K562 (cell line): Measurements from ENCODE around the gene CTDSP1. TPM values are rescaled to one million over a fixed set of nuclear protein-coding genes. Genes with fewer than 3 reads are reported as not detected.

Experiments used
- ATAC-seq: fragments of 200-7000 bp; cut with Tn5 transposase; 3 replicates; pipeline ENCODE4 v1.9.1; 2020; ENCODE audit warnings: moderate library complexity
- BruUV-seq: library from RNA; stranded (reverse); fragments of 400-500 nt; replicated peaks from 2 replicates; lab custom pipeline; 2021; lab: Mats Ljungman, UMichigan
- CTCF ChIA-PET: fragments of 300-600 bp; formaldehyde crosslinking; extraction: SDS; loops from one replicate; lab custom pipeline; 2021; ENCODE audit warnings: low intra/inter-chr PET ratio; lab: Yijun Ruan, JAX
- POLR2A ChIA-PET: fragments of 300-600, 350-650 bp; sonication (Branson Sonifier 250); formaldehyde crosslinking; extraction: SDS; loops from one replicate; lab custom pipeline; 2021; ENCODE audit warnings: antibody characterized with exemption, inconsistent platforms; lab: Yijun Ruan, JAX
- DNase-seq, 4 experiments: peaks; one replicate each; pipeline versions ENCODE4 v3.0.0 to v3.0.0-alpha.2; 2011 to 2018; ENCODE audit warnings: low spot score in 3 of 4, mixed read lengths in 3 of 4; ENCODE audit errors: extremely low read depth in 1 of 4
- FAIRE-seq: peaks from 2 replicates; lab custom pipeline; 2011; peaks lifted over from hg19 to GRCh38; lab: Jason Lieb, UNC
- H2AFZ ChIP-seq: 2 replicates; pipeline ENCODE4 v1.6.0; 2011; ENCODE audit warnings: low read depth, low read length, control low read depth, inconsistent platforms
- H3K27ac ChIP-seq: fragments of 200-600 bp; 3 replicates; pipeline ENCODE4 v1.8.0; 2011; ENCODE audit warnings: low read depth, mild to moderate bottlenecking, control low read depth, inconsistent platforms, low read length, moderate library complexity, mixed read lengths; ENCODE audit errors: extremely low read depth
- H3K27me3 ChIP-seq, 2 experiments: fragments of 300-600 bp in 1 of 2; 2 replicates in 1 of 2; 3 replicates in 1 of 2; pipeline versions ENCODE4 v1.6.0 to v1.8.0; 2011; ENCODE audit warnings: inconsistent platforms in 2 of 2, low read length in 2 of 2, mild to moderate bottlenecking in 1 of 2, mixed read lengths in 1 of 2, moderate library complexity in 1 of 2; ENCODE audit not compliant: control insufficient read depth in 2 of 2, insufficient read depth in 2 of 2
- H3K36me3 ChIP-seq: fragments of 300-600 bp; 3 replicates; pipeline ENCODE4 v1.8.0; 2011; ENCODE audit warnings: mild to moderate bottlenecking, low read length, inconsistent platforms; ENCODE audit not compliant: control insufficient read depth, insufficient read depth
- H3K4me1 ChIP-seq, 2 experiments: fragments of 200-600 bp in 1 of 2; replicated peaks in 1 of 2; 2 replicates in 1 of 2; 3 replicates in 1 of 2; pipeline versions ENCODE4 v1.5.1 to v1.8.0; 2011; ENCODE audit warnings: inconsistent platforms in 2 of 2, low read length in 2 of 2, mild to moderate bottlenecking in 1 of 2, mixed read lengths in 1 of 2, moderate library complexity in 1 of 2; ENCODE audit not compliant: control insufficient read depth in 2 of 2, insufficient read depth in 2 of 2
- H3K4me2 ChIP-seq: 2 replicates; pipeline ENCODE4 v1.6.1; 2011; ENCODE audit warnings: low read length, control low read depth, inconsistent platforms, mixed read lengths; ENCODE audit not compliant: insufficient read depth
- H3K4me3 ChIP-seq: fragments of 200-600 bp; sonication (generic), shearing (Covaris generic); 2 replicates; pipeline ENCODE4 v1.5.1; 2016; ENCODE audit warnings: control low read depth, inconsistent platforms
- H3K79me2 ChIP-seq: fragments of 200-600 bp; 3 replicates; pipeline ENCODE4 v1.8.0; 2011; ENCODE audit warnings: low read length, inconsistent platforms; ENCODE audit not compliant: control insufficient read depth, insufficient read depth
- H3K9ac ChIP-seq, 2 experiments: 2 replicates each; pipeline versions ENCODE4 v1.6.0 to v1.6.1; 2011; ENCODE audit warnings: low read depth in 2 of 2, low read length in 2 of 2, control low read depth in 1 of 2, inconsistent platforms in 1 of 2, mild to moderate bottlenecking in 1 of 2, mixed read lengths in 1 of 2; ENCODE audit not compliant: insufficient read depth in 1 of 2
- H3K9me1 ChIP-seq: one replicate; pipeline ENCODE4 v1.6.0; 2011; ENCODE audit warnings: inconsistent platforms, mild to moderate bottlenecking, low read length, moderate library complexity; ENCODE audit not compliant: control insufficient read depth, insufficient read depth
- H3K9me3 ChIP-seq: replicated peaks from 2 replicates; pipeline ENCODE4 v1.5.1; 2011; ENCODE audit warnings: low read depth, low read length, inconsistent platforms; ENCODE audit not compliant: control insufficient read depth, insufficient read depth
- H4K20me1 ChIP-seq: replicated peaks from 2 replicates; pipeline ENCODE4 v1.6.1; 2011; ENCODE audit warnings: low read length, inconsistent platforms, mixed read lengths; ENCODE audit not compliant: control insufficient read depth, insufficient read depth
- CBX3 ChIP-seq, 2 experiments: IDR thresholded peaks; 1 replicate in 1 of 2; 2 replicates in 1 of 2; pipeline ENCODE4 v1.6.1; 2012; ENCODE audit warnings: inconsistent platforms in 2 of 2, low read length in 2 of 2, borderline replicate concordance in 1 of 2, control low read depth in 1 of 2
- CREB5 ChIP-seq: fragments of 250-450 bp; sonication (Bioruptor Pico); IDR thresholded peaks from 2 replicates; pipeline ENCODE4 v1.5.0; 2020; ENCODE audit warnings: mild to moderate bottlenecking
- EP300 ChIP-seq: IDR thresholded peaks from 2 replicates; pipeline ENCODE4 v1.6.1; 2012; ENCODE audit warnings: low read length, improper control_type of control experiment
- FOXK1 ChIP-seq: sonication (generic); formaldehyde crosslinking; IDR thresholded peaks from 2 replicates; pipeline ENCODE4 v1.8.0; 2022; ENCODE audit warnings: missing genetic modification reagents, mild to moderate bottlenecking, borderline replicate concordance
- GABPA ChIP-seq: fragments of 200-800 bp; sonication (Bioruptor generic); conservative IDR thresholded peaks from 2 replicates; pipeline ENCODE4 v1.6.1; 2016; ENCODE audit warnings: low read depth, missing genetic modification characterization, missing compliant biosample characterization
- PRMT5 ChIP-seq: sonication (generic); formaldehyde crosslinking; IDR thresholded peaks from 2 replicates; pipeline ENCODE4 v1.5.0; 2020; ENCODE audit warnings: missing genetic modification reagents
- RB1 ChIP-seq: fragments of 450-650 bp; IDR thresholded peaks from 2 replicates; pipeline ENCODE4 v1.6.1; 2017; ENCODE audit warnings: low read depth, mild to moderate bottlenecking
- ZNF121 ChIP-seq: sonication (generic); formaldehyde crosslinking; conservative IDR thresholded peaks from 2 replicates; pipeline ENCODE4 v1.8.0; 2022; ENCODE audit warnings: missing genetic modification reagents
- ZNF274 ChIP-seq: IDR thresholded peaks from 2 replicates; pipeline ENCODE4 v1.6.1; 2011; ENCODE audit warnings: low read depth, mild to moderate bottlenecking, low read length, moderate library complexity, borderline replicate concordance
- WGBS: fragments of 100-300 bp; shearing (Covaris generic); methylation state at CpG from one replicate; pipeline ENCODE4 v1.1.6; 2016; ENCODE audit warnings: low coverage, mixed read lengths; ENCODE audit not compliant: insufficient coverage; ENCODE audit errors: missing lambda C conversion rate; 5-methylcytosine and 5-hydroxymethylcytosine counted together
- in situ Hi-C: fragments of 300-500 bp; cut with MboI; formaldehyde crosslinking; loops from 4 replicates; pipeline ENCODE4 v1.15.0; 2018; ENCODE audit warnings: inconsistent platforms, mixed read lengths
- intact Hi-C: fragments of 100-400 bp; cut with micrococcal nuclease; formaldehyde crosslinking; loops from 2 replicates; pipeline ENCODE4 v1.14.2; 2022
- polyA plus RNA-seq, 8 experiments: library from polyadenylated mRNA; depleted of rRNA in 4 of 8; stranded (reverse) in 5 of 8; unstranded in 3 of 8; fragments of >200 nt; fragmentation: Nextera tagmentation in 2 of 8; fragmentation: Illumina TruSeq in 1 of 8; extraction: Ambion mirVana in 2 of 8; extraction: Trizol in 1 of 8; gene quantifications; 2 replicates each; pipeline versions ENCODE4 v1.2.1 to v1.2.3, GENCODE V29; 2011 to 2014; ENCODE audit warnings: inconsistent platforms in 1 of 8, missing spikeins in 1 of 8
- total RNA-seq, 7 experiments: library from RNA; depleted of rRNA in 6 of 7; stranded (reverse); fragments of >200 nt in 6 of 7; fragmentation: Illumina TruSeq in 2 of 7; extraction: Trizol in 2 of 7; gene quantifications; 2 replicates each; pipeline versions ENCODE4 v1.2.1 to v1.2.3, GENCODE V29; 2011 to 2021; ENCODE audit warnings: low replicate concordance in 1 of 7
- TF ChIP-seq, protein P1 (sequence below): sonication (generic); formaldehyde crosslinking; IDR thresholded peaks from 2 replicates; pipeline ENCODE4 v1.8.0; 2023; ENCODE audit warnings: mild to moderate bottlenecking, missing genetic modification reagents
- TF ChIP-seq, protein P2 (sequence below): fragments of 250-450 bp; sonication (Bioruptor Pico); IDR thresholded peaks from 2 replicates; pipeline ENCODE4 v1.9.0; 2021; ENCODE audit warnings: mild to moderate bottlenecking

CTDSP1 gene
- total and polyA plus RNA-seq, 9 of the 15 experiments (the other 6 are each of a cell fraction or from before 2014, with no cell fraction given) = 2.4 to 74.8 (median 45.8) TPM

GRCh38 chr2:218370410-218371063 lies 29.1 kb upstream of the CTDSP1 start:
- ChIA-PET CTCF (no interaction called here), POLR2A (interaction anchor here (0.7 kb wide), 1 partner anchor 23 kb away, joined by 3 read pairs; no protein-coding TSS in a partner anchor)
- no peaks in the 10 kb centered on the region for H3K9me3 ChIP-seq
- no peak for FAIRE-seq
- no peak overlapping the region for H3K9ac ChIP-seq
- no peak for DNase-seq
- no peaks in the 10 kb centered on the region for H3K9me1 ChIP-seq
- H3K4me1 ChIP-seq = peaks cover 6 to 22% of the 10 kb centered on the region in 2 experiments; a peak in 4 of 5 replicates
- BruUV-seq = no TSS peak
- WGBS = 62% methylated on average over 11 of the region's 11 CpGs
- intact Hi-C loops (no loop called here), in situ Hi-C loops (no loop called here)
- no peak for ATAC-seq
- H4K20me1 ChIP-seq = no peaks in the 10 kb centered on the region
- no peaks in the 10 kb centered on the region for H3K27me3 ChIP-seq
- no peak overlapping the region for H3K27ac ChIP-seq
- peaks cover 6% of the 10 kb centered on the region; the same call in 2 of the 3 replicates for H3K79me2 ChIP-seq
- H2AFZ ChIP-seq = no peak overlapping the region
- H3K4me2 ChIP-seq = no peak overlapping the region
- H3K4me3 ChIP-seq = no peak overlapping the region
- H3K36me3 ChIP-seq = no peaks in the 10 kb centered on the region
- TF ChIP-seq, protein P1, sequence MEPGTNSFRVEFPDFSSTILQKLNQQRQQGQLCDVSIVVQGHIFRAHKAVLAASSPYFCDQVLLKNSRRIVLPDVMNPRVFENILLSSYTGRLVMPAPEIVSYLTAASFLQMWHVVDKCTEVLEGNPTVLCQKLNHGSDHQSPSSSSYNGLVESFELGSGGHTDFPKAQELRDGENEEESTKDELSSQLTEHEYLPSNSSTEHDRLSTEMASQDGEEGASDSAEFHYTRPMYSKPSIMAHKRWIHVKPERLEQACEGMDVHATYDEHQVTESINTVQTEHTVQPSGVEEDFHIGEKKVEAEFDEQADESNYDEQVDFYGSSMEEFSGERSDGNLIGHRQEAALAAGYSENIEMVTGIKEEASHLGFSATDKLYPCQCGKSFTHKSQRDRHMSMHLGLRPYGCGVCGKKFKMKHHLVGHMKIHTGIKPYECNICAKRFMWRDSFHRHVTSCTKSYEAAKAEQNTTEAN (CRISPR knock-in tag) = no peak
- TF ChIP-seq ZNF274 = no peak
- TF ChIP-seq FOXK1 (CRISPR knock-in tag) = no peak
- no peak for TF ChIP-seq ZNF121 (CRISPR knock-in tag)
- no peak for TF ChIP-seq EP300
- no peak for TF ChIP-seq CREB5 (CRISPR knock-in tag)
- no peak for TF ChIP-seq CBX3 (IDR thresholded peaks at IDR 0.05; ENCODE audit: borderline replicate concordance in 1 of 2, low read length in 2 of 2)
- TF ChIP-seq PRMT5 (CRISPR knock-in tag) = no peak
- TF ChIP-seq, protein P2, sequence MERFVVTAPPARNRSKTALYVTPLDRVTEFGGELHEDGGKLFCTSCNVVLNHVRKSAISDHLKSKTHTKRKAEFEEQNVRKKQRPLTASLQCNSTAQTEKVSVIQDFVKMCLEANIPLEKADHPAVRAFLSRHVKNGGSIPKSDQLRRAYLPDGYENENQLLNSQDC = no peak
- TF ChIP-seq RB1 = no peak
- no peak for TF ChIP-seq GABPA
